DND-41 (cell line): Measurements from ENCODE around the gene CXCL10.

Experiments
- ATAC-seq: fragments of 200-7000 bp; cut with Tn5 transposase; 3 replicates; pipeline ENCODE4 v1.9.1; 2021; ENCODE audit warnings: low read depth; ENCODE audit not compliant: insufficient read depth
- DNase-seq: peaks from one replicate; pipeline ENCODE4 v3.0.0-alpha.2; 2020
- H2AFZ ChIP-seq: 2 replicates; pipeline ENCODE4 v1.6.0; 2012; ENCODE audit warnings: low read depth, low read length
- H3K27ac ChIP-seq: 2 replicates; pipeline ENCODE4 v1.5.1; 2012; ENCODE audit warnings: low read length, inconsistent platforms
- H3K27me3 ChIP-seq: fragments of 200-600 bp; sonication (generic); 2 replicates; pipeline ENCODE4 v1.6.0; 2012; ENCODE audit warnings: low read length, mild to moderate bottlenecking, inconsistent platforms; ENCODE audit not compliant: insufficient read depth, poor library complexity
- H3K36me3 ChIP-seq: 2 replicates; pipeline ENCODE4 v1.5.1; 2012; ENCODE audit warnings: low read length, inconsistent platforms; ENCODE audit not compliant: insufficient read depth
- H3K4me1 ChIP-seq: 2 replicates; pipeline ENCODE4 v1.5.1; 2012; ENCODE audit warnings: mild to moderate bottlenecking, low read length; ENCODE audit not compliant: insufficient read depth
- H3K4me2 ChIP-seq: 2 replicates; pipeline ENCODE4 v1.6.0; 2012; ENCODE audit warnings: mild to moderate bottlenecking, moderate library complexity, low read length, inconsistent platforms; ENCODE audit not compliant: insufficient read depth
- H3K4me3 ChIP-seq, 2 experiments: fragments of 200-600 bp in 1 of 2; shearing (Covaris generic) in 1 of 2; 2 replicates each; pipeline ENCODE4 v1.5.1; 2012 to 2016; ENCODE audit warnings: inconsistent platforms in 2 of 2, low read length in 2 of 2, mild to moderate bottlenecking in 2 of 2, low read depth in 1 of 2, moderate library complexity in 1 of 2
- H3K79me2 ChIP-seq: 2 replicates; pipeline ENCODE4 v1.6.0; 2012; ENCODE audit warnings: low read length, inconsistent platforms; ENCODE audit not compliant: insufficient read depth
- H3K9ac ChIP-seq: 2 replicates; pipeline ENCODE4 v1.6.0; 2012; ENCODE audit warnings: low read depth, mild to moderate bottlenecking, inconsistent platforms, low read length, moderate library complexity
- H3K9me3 ChIP-seq: 2 replicates; pipeline ENCODE4 v1.5.1; 2012; ENCODE audit warnings: low read length, moderate library complexity, mild to moderate bottlenecking, inconsistent platforms; ENCODE audit not compliant: insufficient read depth, severe bottlenecking
- H4K20me1 ChIP-seq: 2 replicates; pipeline ENCODE4 v1.6.0; 2012; ENCODE audit warnings: low read length; ENCODE audit not compliant: insufficient read depth
- EZH2 ChIP-seq: IDR thresholded peaks from 3 replicates; pipeline ENCODE4 v1.6.1; 2012; ENCODE audit warnings: borderline replicate concordance, low read depth, mild to moderate bottlenecking, moderate library complexity, low read length, inconsistent platforms; ENCODE audit not compliant: severe bottlenecking
- TF ChIP-seq, protein P1 (sequence below): IDR thresholded peaks from 2 replicates; pipeline ENCODE4 v1.5.1; 2012; ENCODE audit warnings: borderline replicate concordance, low read length, moderate library complexity, mild to moderate bottlenecking; ENCODE audit not compliant: poor library complexity, severe bottlenecking; ENCODE audit errors: extremely low read depth

Gene CXCL10

DNA sequence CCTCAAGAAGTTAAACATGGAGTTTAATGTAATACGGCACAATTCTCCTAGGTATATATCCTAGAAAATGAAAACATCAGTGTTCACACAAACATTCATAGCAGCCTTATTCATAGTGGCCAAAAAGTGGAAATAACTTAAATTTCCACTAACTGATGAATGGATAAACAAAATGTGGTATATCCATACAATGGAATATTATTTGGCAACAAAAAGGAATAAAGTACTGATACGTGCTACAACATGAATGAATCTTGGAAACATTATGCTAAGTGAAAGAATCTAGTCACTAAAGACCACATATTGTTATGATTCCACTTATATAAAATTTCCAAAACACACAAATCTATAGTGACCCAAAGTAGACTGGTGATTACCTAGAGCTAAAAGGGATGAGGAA lies 47.1 kb downstream of the CXCL10 start:
- no peaks in the 10 kb centered on the region for H3K4me1 ChIP-seq
- no peak overlapping the region for H3K4me3 ChIP-seq
- H3K79me2 ChIP-seq, result no peaks in the 10 kb centered on the region
- H3K27me3 ChIP-seq, result no peaks in the 10 kb centered on the region
- DNase-seq, result no peak
- no peak for ATAC-seq
- H4K20me1 ChIP-seq, result peaks cover 4% of the 10 kb centered on the region; the same call in 1 of the 2 replicates
- H3K9me3 ChIP-seq, result no peaks in the 10 kb centered on the region
- H3K4me2 ChIP-seq, result no peak overlapping the region
- no peak overlapping the region for H3K27ac ChIP-seq
- no peak overlapping the region for H2AFZ ChIP-seq
- TF ChIP-seq, protein P1, sequence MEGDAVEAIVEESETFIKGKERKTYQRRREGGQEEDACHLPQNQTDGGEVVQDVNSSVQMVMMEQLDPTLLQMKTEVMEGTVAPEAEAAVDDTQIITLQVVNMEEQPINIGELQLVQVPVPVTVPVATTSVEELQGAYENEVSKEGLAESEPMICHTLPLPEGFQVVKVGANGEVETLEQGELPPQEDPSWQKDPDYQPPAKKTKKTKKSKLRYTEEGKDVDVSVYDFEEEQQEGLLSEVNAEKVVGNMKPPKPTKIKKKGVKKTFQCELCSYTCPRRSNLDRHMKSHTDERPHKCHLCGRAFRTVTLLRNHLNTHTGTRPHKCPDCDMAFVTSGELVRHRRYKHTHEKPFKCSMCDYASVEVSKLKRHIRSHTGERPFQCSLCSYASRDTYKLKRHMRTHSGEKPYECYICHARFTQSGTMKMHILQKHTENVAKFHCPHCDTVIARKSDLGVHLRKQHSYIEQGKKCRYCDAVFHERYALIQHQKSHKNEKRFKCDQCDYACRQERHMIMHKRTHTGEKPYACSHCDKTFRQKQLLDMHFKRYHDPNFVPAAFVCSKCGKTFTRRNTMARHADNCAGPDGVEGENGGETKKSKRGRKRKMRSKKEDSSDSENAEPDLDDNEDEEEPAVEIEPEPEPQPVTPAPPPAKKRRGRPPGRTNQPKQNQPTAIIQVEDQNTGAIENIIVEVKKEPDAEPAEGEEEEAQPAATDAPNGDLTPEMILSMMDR, result no peak
- no peak for TF ChIP-seq EZH2
- no peak overlapping the region for H3K9ac ChIP-seq
- peaks cover 83% of the 10 kb centered on the region for H3K36me3 ChIP-seq

DNA sequence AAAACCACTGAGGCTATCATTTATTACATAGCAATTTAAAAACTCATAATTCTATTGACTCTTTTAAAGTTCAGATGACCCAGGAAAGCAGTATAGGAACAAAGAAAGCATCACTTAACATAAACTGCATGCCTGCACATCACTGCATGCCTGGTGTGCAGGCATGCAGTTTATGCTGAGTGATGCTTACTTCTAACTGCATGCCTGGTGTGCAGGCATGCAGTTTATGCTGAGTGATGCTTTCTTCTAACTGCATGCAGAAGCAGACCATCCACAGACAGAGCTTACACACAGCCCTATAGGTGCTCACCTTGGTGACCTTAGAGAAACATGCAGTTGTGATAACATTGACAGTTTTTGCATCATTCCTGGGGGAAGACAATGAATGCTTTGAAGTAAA lies 49.5 kb downstream of the CXCL10 start:
- Histone ChIP-seq H3K36me3 (peaks cover 91% of the 10 kb centered on the region), H2AFZ (no peak overlapping the region), H3K79me2 (no peaks in the 10 kb centered on the region), H3K27ac (no peak overlapping the region), H3K9ac (no peak overlapping the region), H3K27me3 (no peaks in the 10 kb centered on the region), H4K20me1 (no peaks in the 10 kb centered on the region; the same call in 1 of the 2 replicates), H3K4me1 (no peaks in the 10 kb centered on the region), H3K4me2 (no peak overlapping the region), H3K4me3 (no peak overlapping the region), H3K9me3 (no peaks in the 10 kb centered on the region)
- TF ChIP-seq, protein P1, result no peak
- DNase-seq (no peak), ATAC-seq (no peak)
